COR-L47 (cell line): Measurements from ENCODE around the gene OTUD4.

Experiments
- DNase-seq: peaks from one replicate; lab custom pipeline; 2025; lab: John Stamatoyannopoulos, UW

Gene OTUD4

GRCh38 chr4:145125396-145125795 lies 55.0 kb downstream of the OTUD4 start:
- DNase-seq: no peak

- DNase-seq: no peak
These were observed 72.3 kb downstream of the OTUD4 start for GRCh38 chr4:145108128-145108527.

- DNase-seq: no peak
These were observed 73.3 kb downstream of the OTUD4 start for GRCh38 chr4:145107126-145107525.

- DNase-seq: no peak
These were observed 76.9 kb downstream of the OTUD4 start for GRCh38 chr4:145103496-145103895.

- DNase-seq: no peak
These were observed 77.8 kb downstream of the OTUD4 start for GRCh38 chr4:145102619-145103018.

- no peak for DNase-seq
These were observed 79.3 kb downstream of the OTUD4 start for GRCh38 chr4:145101091-145101490.

- DNase-seq: no peak
These were observed 80.7 kb downstream of the OTUD4 start for GRCh38 chr4:145099653-145100052.

GRCh38 chr4:145098675-145099037 lies 81.7 kb downstream of the OTUD4 start:
- DNase-seq: peak; percentile 20

GRCh38 chr4:145097821-145098674 lies 82.3 kb downstream of the OTUD4 start, which contains the start of the genes ABCE1 and ANAPC10:
ABCE1 (plus strand) TSS chr4:145098311; CDS start chr4:145104413, 6,102 bp downstream.
ANAPC10 (minus strand) TSS chr4:145098196; CDS start chr4:145096099, 2,097 bp downstream.
- DNase-seq: peak; percentile 99

GRCh38 chr4:145097331-145097820 lies 83.0 kb downstream of the OTUD4 start:
- DNase-seq: no peak

GRCh38 chr4:145093638-145094037 lies 86.8 kb downstream of the OTUD4 start:
- no peak for DNase-seq

- no peak for DNase-seq
These were observed 90.0 kb downstream of the OTUD4 start for GRCh38 chr4:145090380-145090779.

GRCh38 chr4:145083891-145084605 lies 96.3 kb downstream of the OTUD4 start:
- no peak for DNase-seq
